Esophagus squamous epithelium (tissue), 4 donors: Measurements from ENCODE around the gene APOLD1.

ENCODE experiments used
- POLR2A ChIP-seq, 4 donors: fragments of 450-650 bp; IDR thresholded peaks; one replicate each; pipeline ENCODE4 v1.6.1; 2017; ENCODE audit warnings: antibody characterized with exemption in 4 of 4, mild to moderate bottlenecking in 4 of 4, moderate library complexity in 3 of 4
- TF ChIP-seq, protein P1 (sequence below), 6 experiments: fragments of 450-650 bp in 4 of 6; fragments of 200-600 bp in 2 of 6; sonication (generic) in 2 of 6; IDR thresholded peaks; one replicate each; pipeline ENCODE4 v1.5.1; 2016 to 2019; ENCODE audit warnings: antibody characterized with exemption in 6 of 6, mild to moderate bottlenecking in 4 of 6, moderate library complexity in 4 of 6

GRCh38 chr12:12810553-12811021 is 25.1 kb downstream of the APOLD1 start:
- TF ChIP-seq, protein P1, sequence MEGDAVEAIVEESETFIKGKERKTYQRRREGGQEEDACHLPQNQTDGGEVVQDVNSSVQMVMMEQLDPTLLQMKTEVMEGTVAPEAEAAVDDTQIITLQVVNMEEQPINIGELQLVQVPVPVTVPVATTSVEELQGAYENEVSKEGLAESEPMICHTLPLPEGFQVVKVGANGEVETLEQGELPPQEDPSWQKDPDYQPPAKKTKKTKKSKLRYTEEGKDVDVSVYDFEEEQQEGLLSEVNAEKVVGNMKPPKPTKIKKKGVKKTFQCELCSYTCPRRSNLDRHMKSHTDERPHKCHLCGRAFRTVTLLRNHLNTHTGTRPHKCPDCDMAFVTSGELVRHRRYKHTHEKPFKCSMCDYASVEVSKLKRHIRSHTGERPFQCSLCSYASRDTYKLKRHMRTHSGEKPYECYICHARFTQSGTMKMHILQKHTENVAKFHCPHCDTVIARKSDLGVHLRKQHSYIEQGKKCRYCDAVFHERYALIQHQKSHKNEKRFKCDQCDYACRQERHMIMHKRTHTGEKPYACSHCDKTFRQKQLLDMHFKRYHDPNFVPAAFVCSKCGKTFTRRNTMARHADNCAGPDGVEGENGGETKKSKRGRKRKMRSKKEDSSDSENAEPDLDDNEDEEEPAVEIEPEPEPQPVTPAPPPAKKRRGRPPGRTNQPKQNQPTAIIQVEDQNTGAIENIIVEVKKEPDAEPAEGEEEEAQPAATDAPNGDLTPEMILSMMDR (IDR thresholded peaks at IDR 0.05) = no peak
- TF ChIP-seq POLR2A (IDR thresholded peaks at IDR 0.05) = no peak
